Endothelial cell of umbilical vein (primary cell): ENCODE measurements around the gene BMPR1B. TPM values are rescaled to one million over a fixed set of nuclear protein-coding genes. Genes with fewer than 3 reads are reported as not detected.

ENCODE experiments used
- BruUV-seq: library from RNA; stranded (reverse); fragments of 400-500 nt; replicated peaks from 2 replicates; lab custom pipeline; 2021; lab: Mats Ljungman, UMichigan
- CTCF ChIA-PET: fragments of 300-600, 350-600 bp; sonication (Branson Sonifier 250); formaldehyde crosslinking; loops from one replicate; lab custom pipeline; 2021; ENCODE audit warnings: antibody characterized with exemption, inconsistent platforms; lab: Charles Lee
- POLR2A ChIA-PET: fragments of 300-600, 350-600 bp; sonication (Branson Sonifier 250); formaldehyde crosslinking; loops from one replicate; lab custom pipeline; 2021; ENCODE audit warnings: antibody characterized with exemption, inconsistent platforms; lab: Charles Lee
- DNase-seq: peaks from one replicate; pipeline ENCODE4 v3.0.0-alpha.2; 2011; ENCODE audit warnings: low read depth, low spot score
- FAIRE-seq: peaks from 2 replicates; lab custom pipeline; 2011; peaks lifted over from hg19 to GRCh38; lab: Jason Lieb, UNC
- H2AFZ ChIP-seq: 2 replicates; pipeline ENCODE4 v1.6.0; 2012; ENCODE audit warnings: low read depth, low read length, control low read depth, inconsistent platforms
- H3K27ac ChIP-seq: 2 replicates; pipeline ENCODE4 v1.5.1; 2011; ENCODE audit warnings: low read depth, mild to moderate bottlenecking, control low read depth, low read length, moderate library complexity; ENCODE audit not compliant: insufficient read depth
- H3K27me3 ChIP-seq, 2 experiments: 2 replicates each; pipeline versions ENCODE4 v1.6.0 to v1.6.1; 2011; ENCODE audit warnings: low read length in 2 of 2, mixed read lengths in 1 of 2; ENCODE audit not compliant: control insufficient read depth in 2 of 2, insufficient read depth in 2 of 2
- H3K36me3 ChIP-seq, 2 experiments: 2 replicates in 1 of 2; 3 replicates in 1 of 2; pipeline ENCODE4 v1.5.1; 2011; ENCODE audit warnings: low read length in 2 of 2, mild to moderate bottlenecking in 1 of 2, moderate library complexity in 1 of 2; ENCODE audit not compliant: control insufficient read depth in 2 of 2, insufficient read depth in 2 of 2; ENCODE audit errors: extremely low read depth in 1 of 2
- H3K4me1 ChIP-seq: 3 replicates; pipeline ENCODE4 v1.5.1; 2011; ENCODE audit warnings: mild to moderate bottlenecking, low read length; ENCODE audit not compliant: control insufficient read depth, insufficient read depth; ENCODE audit errors: extremely low read depth
- H3K4me2 ChIP-seq: 2 replicates; pipeline ENCODE4 v1.6.1; 2011; ENCODE audit warnings: low read length, control low read depth, mixed read lengths; ENCODE audit not compliant: insufficient read depth
- H3K4me3 ChIP-seq, 3 experiments: fragments of 200-600 bp in 1 of 3; sonication (generic), shearing (Covaris generic) in 1 of 3; replicated peaks in 1 of 3; 2 replicates each; pipeline ENCODE4 v1.5.1; 2011 to 2016; ENCODE audit warnings: control low read depth in 3 of 3, low read length in 3 of 3, mild to moderate bottlenecking in 2 of 3, inconsistent platforms in 1 of 3, low read depth in 1 of 3, moderate library complexity in 1 of 3; ENCODE audit not compliant: insufficient read depth in 1 of 3
- H3K79me2 ChIP-seq: 2 replicates; pipeline ENCODE4 v1.6.0; 2012; ENCODE audit warnings: low read length, inconsistent platforms; ENCODE audit not compliant: control insufficient read depth, insufficient read depth
- H3K9ac ChIP-seq: replicated peaks from 2 replicates; pipeline ENCODE3; 2011; ENCODE audit warnings: low read length, control low read depth; ENCODE audit not compliant: insufficient read depth; ENCODE audit errors: extremely low read depth
- H3K9me1 ChIP-seq: replicated peaks from 3 replicates; pipeline ENCODE4 v1.6.0; 2011; ENCODE audit warnings: mild to moderate bottlenecking, low read length; ENCODE audit not compliant: control insufficient read depth, insufficient read depth; ENCODE audit errors: extremely low read depth
- H3K9me3 ChIP-seq: replicated peaks from 2 replicates; pipeline ENCODE4 v1.5.1; 2012; ENCODE audit warnings: low read length, inconsistent platforms; ENCODE audit not compliant: control insufficient read depth, insufficient read depth
- H4K20me1 ChIP-seq: replicated peaks from 2 replicates; pipeline ENCODE3; 2011; ENCODE audit warnings: mild to moderate bottlenecking, low read length; ENCODE audit not compliant: control insufficient read depth, insufficient read depth; ENCODE audit errors: extremely low read depth
- EZH2 ChIP-seq: IDR thresholded peaks from 2 replicates; pipeline ENCODE4 v1.6.1; 2012; ENCODE audit warnings: borderline replicate concordance, low read depth, mild to moderate bottlenecking, moderate library complexity, low read length, inconsistent platforms; ENCODE audit not compliant: severe bottlenecking
- FOS ChIP-seq: IDR thresholded peaks from 2 replicates; pipeline ENCODE4 v1.6.1; 2011; ENCODE audit warnings: mild to moderate bottlenecking, low read length, moderate library complexity, borderline replicate concordance; ENCODE audit not compliant: insufficient read depth
- GATA2 ChIP-seq: IDR thresholded peaks from 2 replicates; pipeline ENCODE4 v1.7.0; 2011; ENCODE audit warnings: low read depth, mild to moderate bottlenecking, moderate library complexity, mixed read lengths, low read length; ENCODE audit not compliant: insufficient read length, insufficient read depth
- JUN ChIP-seq: IDR thresholded peaks from 2 replicates; pipeline ENCODE4 v1.6.1; 2011; ENCODE audit warnings: borderline replicate concordance, low read depth; ENCODE audit not compliant: insufficient read length, insufficient read depth
- MYC ChIP-seq: IDR thresholded peaks from one replicate; pipeline ENCODE4 v1.6.1; 2011; ENCODE audit warnings: mild to moderate bottlenecking, low read depth, low read length
- POLR2A ChIP-seq: IDR thresholded peaks from 2 replicates; pipeline ENCODE4 v1.6.1; 2012; ENCODE audit warnings: low read depth, mild to moderate bottlenecking, control low read depth, low read length
- POLR2AphosphoS5 ChIP-seq: IDR thresholded peaks from 2 replicates; pipeline ENCODE4 v1.6.1; 2012; ENCODE audit warnings: low read depth, mild to moderate bottlenecking, control low read depth, low read length, moderate library complexity; ENCODE audit not compliant: insufficient read depth
- dilution Hi-C: fragments of 300-500 bp; cut with MboI; formaldehyde crosslinking; loops from one replicate; pipeline ENCODE4 v1.15.0; 2019; ENCODE audit warnings: low sequenced_read_pairs; ENCODE audit not compliant: extremely low pct_ligation_motif_present
- intact Hi-C: fragments of 100-400 bp; cut with micrococcal nuclease; formaldehyde crosslinking; loops from one replicate; pipeline ENCODE4 v1.10.0; 2022
- polyA plus RNA-seq, 4 experiments: library from polyadenylated mRNA; depleted of rRNA in 3 of 4; stranded (reverse) in 3 of 4; unstranded in 1 of 4; fragments of >200 nt; gene quantifications; 2 replicates each; pipeline versions ENCODE4 v1.2.1 to v1.2.3, GENCODE V29; 2011 to 2012; ENCODE audit warnings: missing spikeins in 1 of 4
- total RNA-seq: library from RNA; stranded (reverse); gene quantifications from 2 replicates; pipeline ENCODE4 v1.2.3, GENCODE V29; 2021
- TF ChIP-seq, protein P1 (sequence below): IDR thresholded peaks from 2 replicates; pipeline ENCODE4 v1.6.1; 2011; ENCODE audit not compliant: insufficient read depth, insufficient read length
- TF ChIP-seq, protein P2 (sequence below), 2 donors: IDR thresholded peaks; 1 replicate in 1 of 2; 2 replicates in 1 of 2; pipeline ENCODE4 v1.5.1; 2011; ENCODE audit warnings: low read length in 2 of 2, mild to moderate bottlenecking in 2 of 2, moderate library complexity in 2 of 2, control low read depth in 1 of 2, inconsistent platforms in 1 of 2, low read depth in 1 of 2; ENCODE audit not compliant: insufficient read depth in 1 of 2; ENCODE audit errors: extremely low read depth in 1 of 2

The BMPR1B gene
- total and polyA plus RNA-seq, 2 donors (not counting 3 experiments of a cell fraction or from before 2014, with no cell fraction given) = 0.28 to 2.1 TPM

DNA sequence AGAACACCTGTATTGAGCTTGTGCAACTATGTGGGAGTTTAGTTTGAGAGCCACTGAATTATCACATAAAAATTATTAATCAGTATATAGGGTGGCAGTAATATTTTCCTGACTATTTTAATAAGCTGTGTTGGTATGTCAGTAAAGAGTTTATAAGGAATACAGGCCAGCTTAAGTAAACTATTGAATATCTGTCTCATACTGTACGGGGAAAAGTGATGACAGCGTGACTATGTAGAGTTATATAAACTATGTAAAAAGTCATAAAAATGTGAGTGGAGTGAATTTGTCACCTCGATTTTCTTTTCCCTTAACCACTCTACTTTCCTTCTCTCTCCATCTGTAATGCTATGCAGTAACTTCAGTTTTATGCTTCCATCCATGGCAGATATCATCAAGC is 250.2 kb downstream of the BMPR1B start:
- no peak overlapping the region for H3K9ac ChIP-seq
- CTCF ChIA-PET = interaction anchor here (1.3 kb wide), 1 partner anchor 16 kb away, joined by 3 read pairs; no protein-coding TSS in a partner anchor
- no peak overlapping the region for H2AFZ ChIP-seq
- intact Hi-C loops (no loop called here), dilution Hi-C loops (no loop called here)
- H3K9me1 ChIP-seq = no peaks in the 10 kb centered on the region
- no peaks in the 10 kb centered on the region for H3K79me2 ChIP-seq
- H3K9me3 ChIP-seq = no peaks in the 10 kb centered on the region
- no peak overlapping the region for H3K4me2 ChIP-seq
- no peaks in the 10 kb centered on the region for H3K4me1 ChIP-seq
- POLR2A ChIA-PET = no interaction called here
- H4K20me1 ChIP-seq = no peaks in the 10 kb centered on the region
- no peak overlapping the region for H3K4me3 ChIP-seq
- no peak for TF ChIP-seq JUN
- TF ChIP-seq, protein P1, sequence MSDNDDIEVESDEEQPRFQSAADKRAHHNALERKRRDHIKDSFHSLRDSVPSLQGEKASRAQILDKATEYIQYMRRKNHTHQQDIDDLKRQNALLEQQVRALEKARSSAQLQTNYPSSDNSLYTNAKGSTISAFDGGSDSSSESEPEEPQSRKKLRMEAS = no peak
- TF ChIP-seq, protein P2, sequence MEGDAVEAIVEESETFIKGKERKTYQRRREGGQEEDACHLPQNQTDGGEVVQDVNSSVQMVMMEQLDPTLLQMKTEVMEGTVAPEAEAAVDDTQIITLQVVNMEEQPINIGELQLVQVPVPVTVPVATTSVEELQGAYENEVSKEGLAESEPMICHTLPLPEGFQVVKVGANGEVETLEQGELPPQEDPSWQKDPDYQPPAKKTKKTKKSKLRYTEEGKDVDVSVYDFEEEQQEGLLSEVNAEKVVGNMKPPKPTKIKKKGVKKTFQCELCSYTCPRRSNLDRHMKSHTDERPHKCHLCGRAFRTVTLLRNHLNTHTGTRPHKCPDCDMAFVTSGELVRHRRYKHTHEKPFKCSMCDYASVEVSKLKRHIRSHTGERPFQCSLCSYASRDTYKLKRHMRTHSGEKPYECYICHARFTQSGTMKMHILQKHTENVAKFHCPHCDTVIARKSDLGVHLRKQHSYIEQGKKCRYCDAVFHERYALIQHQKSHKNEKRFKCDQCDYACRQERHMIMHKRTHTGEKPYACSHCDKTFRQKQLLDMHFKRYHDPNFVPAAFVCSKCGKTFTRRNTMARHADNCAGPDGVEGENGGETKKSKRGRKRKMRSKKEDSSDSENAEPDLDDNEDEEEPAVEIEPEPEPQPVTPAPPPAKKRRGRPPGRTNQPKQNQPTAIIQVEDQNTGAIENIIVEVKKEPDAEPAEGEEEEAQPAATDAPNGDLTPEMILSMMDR (IDR thresholded peaks at IDR 0.05; ENCODE audit: extremely low read depth in 1 of 2, insufficient read depth in 1 of 2, low read depth in 1 of 2, low read length in 2 of 2) = no peak
- no peak for TF ChIP-seq POLR2AphosphoS5
- TF ChIP-seq POLR2A = no peak
- TF ChIP-seq EZH2 = no peak
- no peak for TF ChIP-seq MYC
- no peak for TF ChIP-seq GATA2
- TF ChIP-seq FOS = no peak
- H3K27me3 ChIP-seq = no peaks in the 10 kb centered on the region
- DNase-seq = no peak
- FAIRE-seq = no peak
- no TSS peak for BruUV-seq
- H3K36me3 ChIP-seq = no peaks in the 10 kb centered on the region
- H3K27ac ChIP-seq = no peak overlapping the region
